Measurements from ENCODE around the gene FAM169A.
"Not testable (repeated sequence)": the region's sequence is repeated elsewhere in the genome, so short reads cannot be mapped to it uniquely, and the experiment has no call there.

FAM169A gene

GRCh38 chr5:74875994-74876791 lies 10.0 kb upstream of the FAM169A start:
- TF ChIP-seq EZH2phosphoT487 (IDR thresholded peaks at IDR 0.05; ENCODE audit: borderline replicate concordance, low read length) = no peak
- no peak for TF ChIP-seq CTCF (IDR thresholded peaks at IDR 0.05; ENCODE audit: low read depth, low read length, poor library complexity, severe bottlenecking)
- Histone ChIP-seq H3K4me2 (ENCODE audit: low read length) (no peak overlapping the region), H3K4me3 (ENCODE audit: low read length) (no peak overlapping the region), H3K9me3 (ENCODE audit: control insufficient read depth, insufficient read depth, low read length) (no peaks in the 10 kb centered on the region), H3K4me1 (ENCODE audit: control insufficient read depth, low read length) (no peaks in the 10 kb centered on the region), H3K27ac (ENCODE audit: low read depth, low read length) (no peak overlapping the region), H3K27me3 (ENCODE audit: control insufficient read depth, low read length) (no peaks in the 10 kb centered on the region), H3K9me2 (replicated peaks; ENCODE audit: control insufficient read depth, low read length) (no peaks in the 10 kb centered on the region), H3K79me2 (ENCODE audit: control insufficient read depth, low read length) (no peaks in the 10 kb centered on the region), H3K36me3 (ENCODE audit: control insufficient read depth, low read length) (no peaks in the 10 kb centered on the region), H3F3A (ENCODE audit: control insufficient read depth, insufficient read depth) (no peaks in the 10 kb centered on the region), H4K20me1 (ENCODE audit: control insufficient read depth, insufficient read depth, low read depth, low read length) (no peaks in the 10 kb centered on the region)

- no peaks in the 10 kb centered on the region for H3K79me2 ChIP-seq (ENCODE audit: control insufficient read depth, low read length)
- no peaks in the 10 kb centered on the region for H3K9me3 ChIP-seq (ENCODE audit: control insufficient read depth, insufficient read depth, low read length)
- H3K9me2 ChIP-seq (replicated peaks; ENCODE audit: control insufficient read depth, low read length) = no peaks in the 10 kb centered on the region
- H3K27ac ChIP-seq (ENCODE audit: low read depth, low read length) = no peak overlapping the region
- no peaks in the 10 kb centered on the region for H3F3A ChIP-seq (ENCODE audit: control insufficient read depth, insufficient read depth)
- H3K36me3 ChIP-seq (ENCODE audit: control insufficient read depth, low read length) = no peaks in the 10 kb centered on the region
- H3K4me2 ChIP-seq (ENCODE audit: low read length) = no peak overlapping the region
- 0 out of 2 replicates have a peak, but pooled peaks cover 2% of the 10 kb centered on the region for H3K27me3 ChIP-seq (ENCODE audit: control insufficient read depth, low read length)
- TF ChIP-seq EZH2phosphoT487 (IDR thresholded peaks at IDR 0.05; ENCODE audit: borderline replicate concordance, low read length) (no peak), CTCF (IDR thresholded peaks at IDR 0.05; ENCODE audit: low read depth, low read length, poor library complexity, severe bottlenecking) (no peak)
- H3K4me1 ChIP-seq (ENCODE audit: control insufficient read depth, low read length) = no peaks in the 10 kb centered on the region
- no peaks in the 10 kb centered on the region for H4K20me1 ChIP-seq (ENCODE audit: control insufficient read depth, insufficient read depth, low read depth, low read length)
- H3K4me3 ChIP-seq (ENCODE audit: low read length) = no peak overlapping the region
These were observed 7.5 kb upstream of the FAM169A start for GRCh38 chr5:74873525-74874249.

- Histone ChIP-seq H3K27me3 (ENCODE audit: control insufficient read depth, low read length) (peaks cover 5% of the 10 kb centered on the region; the same call in 1 of the 2 replicates), H3K4me1 (ENCODE audit: control insufficient read depth, low read length) (no peaks in the 10 kb centered on the region), H4K20me1 (ENCODE audit: control insufficient read depth, insufficient read depth, low read depth, low read length) (no peaks in the 10 kb centered on the region), H3K9me2 (replicated peaks; ENCODE audit: control insufficient read depth, low read length) (no peaks in the 10 kb centered on the region), H3K9me3 (ENCODE audit: control insufficient read depth, insufficient read depth, low read length) (0 out of 2 replicates have a peak, but pooled peaks cover under 1% of the 10 kb centered on the region), H3F3A (ENCODE audit: control insufficient read depth, insufficient read depth) (no peaks in the 10 kb centered on the region), H3K79me2 (ENCODE audit: control insufficient read depth, low read length) (no peaks in the 10 kb centered on the region), H3K36me3 (ENCODE audit: control insufficient read depth, low read length) (no peaks in the 10 kb centered on the region), H3K4me3 (ENCODE audit: low read length) (no peak overlapping the region), H3K4me2 (ENCODE audit: low read length) (no peak overlapping the region), H3K27ac (ENCODE audit: low read depth, low read length) (no peak overlapping the region)
- TF ChIP-seq EZH2phosphoT487 (IDR thresholded peaks at IDR 0.05; ENCODE audit: borderline replicate concordance, low read length) = no peak
- no peak for TF ChIP-seq CTCF (IDR thresholded peaks at IDR 0.05; ENCODE audit: low read depth, low read length, poor library complexity, severe bottlenecking)
These were observed 4.3 kb upstream of the FAM169A start for GRCh38 chr5:74870299-74871067.

GRCh38 chr5:74869414-74869813 lies 3.2 kb upstream of the FAM169A start:
- H3K27me3 ChIP-seq (ENCODE audit: control insufficient read depth, low read length); H3K4me3 ChIP-seq (ENCODE audit: low read length); H3K4me1 ChIP-seq (ENCODE audit: control insufficient read depth, low read length); H3K79me2 ChIP-seq (ENCODE audit: control insufficient read depth, low read length); H3K36me3 ChIP-seq (ENCODE audit: control insufficient read depth, low read length); H4K20me1 ChIP-seq (ENCODE audit: control insufficient read depth, insufficient read depth, low read depth, low read length); H3K9me3 ChIP-seq (ENCODE audit: control insufficient read depth, insufficient read depth, low read length); H3K9me2 ChIP-seq (replicated peaks; ENCODE audit: control insufficient read depth, low read length); H3K27ac ChIP-seq (ENCODE audit: low read depth, low read length); H3K4me2 ChIP-seq (ENCODE audit: low read length); H3F3A ChIP-seq (ENCODE audit: control insufficient read depth, insufficient read depth): not testable (repeated sequence)

All from DOHH2 (cell line).